HG03432 (cell line): ENCODE data around the gene ADARB1.

Experiments
- ATAC-seq: cut with Tn5 transposase; IDR thresholded peaks from one replicate; pipeline ENCODE4 v1.9.1; 2021; ENCODE audit warnings: mild to moderate bottlenecking, moderate library complexity; ENCODE audit not compliant: unreplicated experiment

The ADARB1 gene

DNA sequence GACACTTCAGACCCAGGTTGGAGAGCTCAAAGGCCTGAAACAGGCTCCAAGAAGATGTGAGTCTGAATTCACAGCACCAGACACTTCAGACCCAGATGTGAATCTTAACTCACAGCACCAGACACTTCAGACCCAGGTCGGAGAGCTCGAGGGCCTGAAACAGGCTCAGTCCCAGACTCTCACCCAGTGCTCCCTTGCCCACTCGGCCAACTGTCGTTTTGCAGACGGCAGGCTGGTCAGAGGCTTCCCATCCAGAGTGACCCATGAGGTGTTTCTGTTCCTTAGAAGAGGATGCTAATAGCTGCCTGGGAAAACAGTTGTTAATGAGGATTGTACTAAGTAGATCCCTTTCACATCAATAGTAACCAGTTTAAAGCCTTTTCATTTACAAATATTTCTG, 88.4 kb downstream of the ADARB1 start:
- ATAC-seq = no peak

GRCh38 chr21:45163413-45164123, 89.2 kb downstream of the ADARB1 start:
- ATAC-seq = no peak

GRCh38 chr21:45164124-45164511, 89.7 kb downstream of the ADARB1 start:
- ATAC-seq = no peak

DNA sequence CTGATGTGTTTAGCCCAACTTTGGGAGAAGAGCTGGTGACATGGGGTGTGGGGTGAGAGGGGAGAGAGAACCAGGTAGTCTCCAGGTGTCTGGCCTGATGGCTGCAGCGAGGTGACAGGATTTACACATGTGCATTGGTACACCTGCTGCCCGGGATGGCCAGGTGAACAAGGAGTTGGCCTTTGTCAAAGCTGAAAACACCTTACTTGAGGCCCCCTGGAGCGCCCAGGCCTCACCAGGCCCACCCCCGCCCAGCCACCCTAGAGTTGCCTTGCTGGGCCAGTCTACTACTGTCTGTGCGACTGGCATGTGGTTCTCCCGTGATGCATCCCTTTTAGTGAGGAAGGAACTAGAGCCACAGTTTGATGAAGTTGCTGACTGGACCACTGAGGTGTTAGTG, 90.5 kb downstream of the ADARB1 start:
- ATAC-seq = no peak

DNA sequence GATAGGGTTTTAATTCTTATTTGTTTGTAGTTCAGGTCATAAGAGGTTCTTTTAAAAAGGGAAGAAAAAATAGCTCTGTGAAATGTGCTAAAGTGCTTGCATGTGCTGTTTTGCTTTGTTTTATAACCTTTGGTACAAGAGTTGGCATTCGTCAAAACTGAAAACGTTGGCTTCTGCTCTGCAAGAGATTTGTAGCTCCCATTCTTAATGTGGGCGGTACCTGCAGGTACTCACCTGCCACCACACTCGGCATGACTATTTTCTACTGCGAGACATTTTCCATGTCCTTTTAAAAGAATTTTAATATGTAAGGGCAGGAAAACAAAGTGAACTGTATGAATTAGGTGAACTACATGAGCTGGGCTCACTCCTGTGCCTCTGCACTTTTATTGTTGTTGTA, 92.6 kb downstream of the ADARB1 start:
- no peak for ATAC-seq

- ATAC-seq = no peak
Measured at GRCh38 chr21:45167796-45168222, 93.4 kb downstream of the ADARB1 start.

DNA sequence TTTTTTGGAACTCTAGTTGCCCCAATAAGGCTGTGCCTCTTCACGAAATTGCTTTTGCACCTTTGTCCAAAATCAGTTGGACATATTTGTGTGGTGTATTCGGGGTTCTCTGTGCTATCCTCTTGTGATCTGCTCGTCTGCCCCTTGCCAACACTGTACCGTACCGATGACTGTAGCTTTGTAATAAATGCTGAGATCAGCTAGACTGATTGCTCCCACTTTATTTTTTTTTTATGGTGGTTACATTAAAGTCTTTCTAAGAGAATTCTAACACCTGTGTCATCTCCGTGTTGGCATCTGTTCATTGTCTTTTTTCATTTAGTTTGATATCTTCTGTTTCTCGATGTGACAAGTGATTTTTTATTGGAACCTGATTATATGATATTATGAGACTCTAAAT, 94.1 kb downstream of the ADARB1 start:
- no peak for ATAC-seq

- ATAC-seq = no peak
Measured at GRCh38 chr21:45169001-45169400, 94.6 kb downstream of the ADARB1 start.

- ATAC-seq = no peak
Measured at GRCh38 chr21:45169682-45170081, 95.3 kb downstream of the ADARB1 start.

DNA sequence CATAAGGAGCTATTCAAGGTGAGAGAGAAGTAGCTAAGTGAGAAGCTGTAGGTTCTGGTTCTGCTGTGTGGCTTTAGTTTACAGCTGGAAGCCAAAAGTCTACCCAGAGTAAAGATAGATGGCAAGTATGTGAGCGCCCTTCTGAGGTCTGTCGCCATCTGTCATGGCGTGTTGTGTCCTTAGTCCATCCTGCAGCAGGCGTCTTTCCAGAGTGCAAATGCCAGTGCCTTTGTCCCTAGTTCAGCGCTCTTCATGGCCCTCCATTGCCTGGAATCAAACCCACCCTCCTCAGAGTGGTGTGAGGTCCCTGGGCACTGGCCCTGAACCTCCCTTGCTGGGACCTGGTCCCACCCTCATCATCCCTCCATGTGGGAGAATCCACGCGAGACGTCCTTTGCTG, 96.6 kb downstream of the ADARB1 start:
- ATAC-seq = no peak

DNA sequence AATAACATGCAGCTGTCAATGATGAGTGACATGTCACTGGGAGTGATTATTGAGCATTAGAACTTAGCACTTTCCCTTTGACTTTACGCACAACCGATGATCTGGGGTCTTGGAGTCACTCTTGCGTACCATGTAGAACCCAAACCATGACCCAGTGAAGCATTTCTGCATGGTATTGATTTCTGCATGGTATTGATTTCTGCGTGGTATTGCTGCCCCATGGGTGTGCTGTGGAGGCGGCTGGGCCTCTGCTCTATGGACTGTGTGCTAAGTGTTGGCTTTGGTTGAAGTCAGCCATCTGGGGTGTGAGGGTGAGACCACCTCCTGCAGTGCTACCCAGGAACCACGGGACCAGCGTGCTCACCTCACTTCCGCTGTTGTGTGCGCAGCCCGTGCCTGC, 98.0 kb downstream of the ADARB1 start:
- no peak for ATAC-seq

DNA sequence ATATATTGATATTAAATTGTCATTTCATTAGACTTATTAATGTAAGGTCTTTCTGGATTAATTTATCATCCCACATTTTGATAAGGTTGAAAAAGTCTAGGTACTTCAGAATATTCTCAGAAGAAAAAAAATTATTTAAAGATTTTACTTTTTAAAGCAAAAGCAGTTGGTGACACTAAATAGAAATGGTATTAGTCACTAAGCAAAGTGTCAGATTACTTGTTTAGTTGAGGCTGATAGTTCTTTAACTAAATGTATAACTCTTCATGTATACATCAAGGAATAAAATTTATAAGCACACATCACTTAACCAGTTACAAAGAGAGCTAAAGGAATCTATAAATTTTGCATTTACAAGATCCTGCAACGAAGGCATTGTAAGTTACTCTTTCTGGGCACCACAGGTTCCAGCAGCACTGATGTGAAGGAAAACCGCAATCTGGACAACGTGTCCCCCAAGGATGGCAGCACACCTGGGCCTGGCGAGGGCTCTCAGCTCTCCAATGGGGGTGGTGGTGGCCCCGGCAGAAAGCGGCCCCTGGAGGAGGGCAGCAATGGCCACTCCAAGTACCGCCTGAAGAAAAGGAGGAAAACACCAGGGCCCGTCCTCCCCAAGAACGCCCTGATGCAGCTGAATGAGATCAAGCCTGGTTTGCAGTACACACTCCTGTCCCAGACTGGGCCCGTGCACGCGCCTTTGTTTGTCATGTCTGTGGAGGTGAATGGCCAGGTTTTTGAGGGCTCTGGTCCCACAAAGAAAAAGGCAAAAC, 101.1 kb downstream of the ADARB1 start:
- no peak for ATAC-seq

GRCh38 chr21:45176141-45176540, 101.8 kb downstream of the ADARB1 start:
- no peak for ATAC-seq

DNA sequence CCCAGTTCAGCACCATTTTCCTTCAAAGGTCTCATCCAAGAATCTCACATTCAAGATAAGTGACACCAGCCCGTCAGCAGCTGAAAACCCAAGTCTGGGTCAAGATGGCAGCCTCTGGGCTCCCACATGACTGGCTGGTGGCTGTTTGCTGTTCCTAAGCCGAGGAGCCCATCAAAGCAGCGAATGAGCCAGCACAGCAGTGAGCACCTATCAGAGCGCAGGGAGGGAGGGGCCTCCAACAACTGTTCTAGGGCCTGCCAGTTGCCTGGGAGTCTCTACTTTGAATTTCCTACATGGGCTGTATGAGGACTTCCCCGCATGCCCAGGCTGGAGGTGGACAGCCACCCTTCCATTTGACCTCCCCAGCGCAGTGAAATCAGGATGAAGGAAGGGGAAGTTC, 102.7 kb downstream of the ADARB1 start:
- no peak for ATAC-seq

- ATAC-seq = no peak
Measured at GRCh38 chr21:45178070-45178608, 103.8 kb downstream of the ADARB1 start.

- no peak for ATAC-seq
Measured at GRCh38 chr21:45178971-45179370, 104.6 kb downstream of the ADARB1 start.

GRCh38 chr21:45179568-45180245, 105.3 kb downstream of the ADARB1 start:
- no peak for ATAC-seq

- ATAC-seq = no peak
Measured at GRCh38 chr21:45180246-45180599, 105.8 kb downstream of the ADARB1 start.

DNA sequence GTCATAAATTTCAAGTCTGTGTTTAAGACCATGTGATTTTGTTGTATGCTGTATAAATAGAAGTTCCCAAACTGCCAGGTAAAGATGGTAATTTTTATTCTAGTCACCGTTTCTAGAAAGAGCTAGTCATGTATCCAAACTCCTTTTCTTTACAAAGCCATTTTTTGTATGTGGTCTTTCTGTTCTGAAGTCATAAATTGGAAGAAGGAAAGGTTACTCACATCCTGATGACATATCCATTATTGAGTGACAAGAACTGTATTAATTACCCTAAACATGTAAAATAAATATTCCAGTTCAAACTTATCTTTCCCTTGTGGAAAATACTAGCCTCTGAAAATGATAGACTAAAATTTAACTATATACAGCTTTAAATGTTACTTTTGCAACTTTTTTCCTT, 108.6 kb downstream of the ADARB1 start:
- ATAC-seq = no peak

DNA sequence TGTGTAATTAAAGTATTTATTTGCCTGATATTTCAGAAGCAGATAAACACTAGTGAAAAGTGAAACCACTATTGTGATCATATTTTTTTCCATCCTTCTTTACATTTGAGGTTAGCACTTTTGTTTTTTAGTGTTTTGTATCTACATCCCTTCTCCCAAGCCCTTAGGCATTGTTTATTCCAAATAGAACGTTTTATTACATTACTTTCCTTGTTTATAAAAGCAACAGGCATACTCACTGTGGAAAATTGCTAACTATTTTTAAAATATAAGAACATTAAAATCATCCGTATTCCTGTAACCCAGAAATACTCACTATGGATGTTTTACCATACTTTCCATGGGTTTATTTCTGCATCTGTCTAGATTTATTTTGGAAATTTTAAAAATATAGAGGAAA, 109.5 kb downstream of the ADARB1 start:
- no peak for ATAC-seq

DNA sequence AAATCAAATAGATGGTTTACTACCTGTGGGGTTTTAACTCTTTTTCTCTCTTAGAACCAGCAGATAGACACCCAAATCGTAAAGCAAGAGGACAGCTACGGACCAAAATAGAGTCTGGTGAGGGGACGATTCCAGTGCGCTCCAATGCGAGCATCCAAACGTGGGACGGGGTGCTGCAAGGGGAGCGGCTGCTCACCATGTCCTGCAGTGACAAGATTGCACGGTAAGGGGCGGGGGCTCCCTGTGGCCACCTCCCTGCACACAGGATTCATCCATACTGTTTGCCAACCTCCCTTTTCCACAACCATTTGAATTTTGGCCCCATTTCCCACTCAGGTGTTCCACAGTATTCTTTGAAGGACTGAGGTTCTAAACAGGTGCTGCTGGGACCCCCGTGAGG, 110.5 kb downstream of the ADARB1 start:
- no peak for ATAC-seq

- ATAC-seq = no peak
Measured at GRCh38 chr21:45186709-45187108, 112.3 kb downstream of the ADARB1 start.
